ENCODE results near the gene MRPL38.

The MRPL38 gene

DNA sequence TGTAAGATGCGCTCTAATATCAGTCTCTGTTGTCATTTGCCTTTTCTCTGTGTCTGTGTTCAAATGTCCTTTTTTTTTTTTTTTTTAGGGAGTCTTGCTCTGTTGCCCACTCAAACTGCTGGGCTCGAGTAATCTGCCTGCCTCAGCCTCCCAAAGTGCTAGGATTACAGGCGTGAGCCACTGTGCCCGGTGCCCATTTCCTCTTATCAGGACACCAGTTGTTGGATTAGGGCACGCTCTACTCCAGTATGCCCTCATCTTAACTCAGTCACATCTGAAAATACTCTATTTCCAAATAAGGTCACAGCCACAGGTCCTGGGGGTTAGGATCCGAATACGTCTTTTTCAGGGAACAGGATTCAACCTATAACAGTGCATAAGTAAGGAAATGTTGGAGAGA lies 24.4 kb downstream of the MRPL38 start:
- H3K9me3 ChIP-seq (ENCODE audit: severe bottlenecking) = no peaks in the 10 kb centered on the region
- H3K27ac ChIP-seq = no peak overlapping the region
- DNase-seq = no peak
- H3K27me3 ChIP-seq (ENCODE audit: insufficient read depth, low read depth, severe bottlenecking) = no peaks in the 10 kb centered on the region
- no peak overlapping the region for H3K4me3 ChIP-seq (ENCODE audit: low read depth, low read length)
- H3K36me3 ChIP-seq = peaks cover 15% of the 10 kb centered on the region
- TF ChIP-seq, protein P1, sequence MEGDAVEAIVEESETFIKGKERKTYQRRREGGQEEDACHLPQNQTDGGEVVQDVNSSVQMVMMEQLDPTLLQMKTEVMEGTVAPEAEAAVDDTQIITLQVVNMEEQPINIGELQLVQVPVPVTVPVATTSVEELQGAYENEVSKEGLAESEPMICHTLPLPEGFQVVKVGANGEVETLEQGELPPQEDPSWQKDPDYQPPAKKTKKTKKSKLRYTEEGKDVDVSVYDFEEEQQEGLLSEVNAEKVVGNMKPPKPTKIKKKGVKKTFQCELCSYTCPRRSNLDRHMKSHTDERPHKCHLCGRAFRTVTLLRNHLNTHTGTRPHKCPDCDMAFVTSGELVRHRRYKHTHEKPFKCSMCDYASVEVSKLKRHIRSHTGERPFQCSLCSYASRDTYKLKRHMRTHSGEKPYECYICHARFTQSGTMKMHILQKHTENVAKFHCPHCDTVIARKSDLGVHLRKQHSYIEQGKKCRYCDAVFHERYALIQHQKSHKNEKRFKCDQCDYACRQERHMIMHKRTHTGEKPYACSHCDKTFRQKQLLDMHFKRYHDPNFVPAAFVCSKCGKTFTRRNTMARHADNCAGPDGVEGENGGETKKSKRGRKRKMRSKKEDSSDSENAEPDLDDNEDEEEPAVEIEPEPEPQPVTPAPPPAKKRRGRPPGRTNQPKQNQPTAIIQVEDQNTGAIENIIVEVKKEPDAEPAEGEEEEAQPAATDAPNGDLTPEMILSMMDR (IDR thresholded peaks at IDR 0.05; ENCODE audit: low read depth, low read length) = no peak

DNA sequence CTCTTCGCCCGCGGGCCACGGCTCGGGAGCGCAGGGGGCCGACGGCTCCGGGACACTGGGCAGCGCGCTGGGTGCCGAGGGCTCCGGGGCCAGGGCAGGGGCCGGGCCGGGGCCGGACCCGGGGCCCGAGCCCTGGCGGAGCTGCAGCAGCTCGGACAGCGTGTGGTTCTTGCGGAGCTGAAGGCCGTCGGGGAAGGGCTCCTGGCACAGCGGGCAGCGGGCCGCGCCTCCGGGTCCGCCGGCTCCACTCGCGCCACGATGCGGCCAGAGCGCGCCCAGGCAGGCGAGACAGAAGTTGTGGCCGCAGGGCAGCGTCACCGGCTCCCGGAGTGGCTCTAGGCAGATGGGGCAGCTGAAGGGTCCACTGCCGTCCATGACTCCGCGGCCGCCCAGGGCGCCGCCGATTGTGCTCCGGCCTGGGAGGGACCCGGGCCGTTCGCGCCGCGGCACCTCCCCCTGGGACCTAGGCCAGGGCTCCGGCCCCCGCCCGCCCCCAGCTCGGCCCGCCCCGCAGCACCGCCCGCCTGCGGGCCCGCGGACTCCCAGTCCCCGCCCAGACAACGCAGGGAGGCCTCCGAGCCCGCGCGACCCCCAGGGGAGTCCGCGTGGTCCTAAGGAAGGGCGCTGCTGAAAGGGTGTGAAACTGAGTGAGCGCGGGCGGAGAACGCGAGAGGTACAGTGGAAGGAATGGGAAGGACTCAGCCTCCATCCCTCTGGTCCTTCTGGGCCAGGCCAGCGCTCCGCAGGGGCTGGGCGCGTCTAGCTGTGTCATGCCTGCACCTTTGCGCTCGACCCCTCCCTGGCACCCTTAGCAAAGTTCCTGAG lies 26.3 kb downstream of the MRPL38 start, which contains the start of gene TRIM47:
Gene TRIM47, minus strand, starts transcription at position 408 of the 825 bp plus-strand sequence. Its CDS starts 33 bp downstream, at position 375.
- Histone ChIP-seq H3K4me3 (ENCODE audit: low read depth, low read length) (peak within 1 kb of the TSS; percentile 51), H3K27me3 (ENCODE audit: insufficient read depth, low read depth, severe bottlenecking) (no peaks in the 10 kb centered on the region), H3K27ac (peak within 1 kb of the TSS; percentile 90), H3K36me3 (peaks cover 33% of the 10 kb centered on the region), H3K9me3 (ENCODE audit: severe bottlenecking) (no peaks in the 10 kb centered on the region)
- peak; percentile 75 for DNase-seq
- TF ChIP-seq, protein P1 (IDR thresholded peaks at IDR 0.05; ENCODE audit: low read depth, low read length) = 0 out of 2 replicates have a peak, but pooled peaks have one; percentile 14

DNA sequence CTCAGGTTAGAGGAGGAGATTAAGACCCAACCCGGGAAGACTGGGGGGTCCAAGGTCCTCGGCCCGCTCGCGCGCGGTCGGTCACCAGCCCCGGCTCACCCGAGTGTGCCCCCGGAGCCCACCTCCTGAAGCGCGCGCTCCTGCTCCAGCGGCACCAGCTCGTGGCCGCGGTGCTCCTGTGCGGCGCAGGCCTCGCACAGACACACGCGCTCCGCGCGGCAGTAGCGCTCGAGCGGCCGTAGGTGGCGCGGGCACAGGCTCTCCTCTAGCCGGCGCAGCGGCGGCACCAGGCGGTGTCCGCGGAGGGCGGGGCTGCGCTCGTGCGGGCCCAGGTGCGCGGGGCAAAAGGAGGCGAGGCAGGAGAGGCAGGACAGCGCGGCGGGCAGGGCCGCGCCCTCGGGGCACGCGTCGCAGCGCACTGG lies 26.9 kb downstream of the MRPL38 start:
- no peaks in the 10 kb centered on the region for H3K27me3 ChIP-seq (ENCODE audit: insufficient read depth, low read depth, severe bottlenecking)
- no peaks in the 10 kb centered on the region for H3K9me3 ChIP-seq (ENCODE audit: severe bottlenecking)
- H3K27ac ChIP-seq = peak overlapping the region; percentile 90
- H3K36me3 ChIP-seq = peaks cover 34% of the 10 kb centered on the region
- H3K4me3 ChIP-seq (ENCODE audit: low read depth, low read length) = peak overlapping the region; percentile 51
- peak; percentile 84 for DNase-seq
- TF ChIP-seq, protein P1 (IDR thresholded peaks at IDR 0.05; ENCODE audit: low read depth, low read length) = peak; percentile 73

DNA sequence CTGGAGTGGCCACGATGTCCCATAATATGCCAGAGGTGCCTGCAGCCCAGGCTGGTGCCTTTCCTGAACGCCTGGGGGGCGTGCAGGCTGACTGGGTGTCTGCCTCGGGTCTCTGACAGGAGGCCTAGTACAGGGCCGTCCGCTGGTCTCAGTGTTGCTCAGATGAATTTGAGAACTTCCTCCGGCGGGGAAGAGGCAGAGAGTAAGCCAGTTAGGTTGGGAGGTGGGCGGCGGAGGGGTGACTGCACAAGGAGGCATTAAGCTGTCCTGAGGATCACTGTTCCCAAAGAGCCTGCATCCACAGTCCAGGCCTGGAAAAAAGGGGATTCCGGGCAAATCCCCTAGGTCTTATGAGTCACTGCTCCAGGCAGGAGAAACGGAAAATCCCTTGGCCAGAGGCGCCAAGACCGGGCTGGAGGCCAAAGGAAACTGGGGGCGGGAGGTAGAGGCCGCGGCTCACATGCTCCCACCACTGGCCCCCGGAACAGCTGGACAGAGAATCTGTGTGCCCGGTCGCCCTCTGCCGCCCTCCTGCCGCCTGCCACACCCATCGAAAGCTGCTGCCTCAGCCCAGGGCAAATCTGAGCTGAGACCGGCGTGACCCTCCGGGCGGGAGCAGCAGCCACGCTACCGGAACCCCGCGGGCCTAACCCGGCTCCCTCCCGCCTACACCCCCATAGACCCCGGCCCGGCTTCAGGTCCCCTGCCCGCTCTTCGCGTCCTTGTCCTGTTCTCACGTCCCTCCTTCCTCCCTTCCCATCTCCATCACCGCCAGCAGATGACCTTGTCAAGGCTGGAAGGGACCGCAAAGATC lies 27.5 kb downstream of the MRPL38 start:
- DNase-seq = peak; percentile 90
- H3K9me3 ChIP-seq (ENCODE audit: severe bottlenecking) = no peaks in the 10 kb centered on the region
- H3K27ac ChIP-seq = peak overlapping the region; percentile 90
- TF ChIP-seq, protein P1 (IDR thresholded peaks at IDR 0.05; ENCODE audit: low read depth, low read length) = no peak
- H3K36me3 ChIP-seq = peaks cover 34% of the 10 kb centered on the region
- H3K27me3 ChIP-seq (ENCODE audit: insufficient read depth, low read depth, severe bottlenecking) = no peaks in the 10 kb centered on the region
- H3K4me3 ChIP-seq (ENCODE audit: low read depth, low read length) = peak overlapping the region; percentile 51

DNA sequence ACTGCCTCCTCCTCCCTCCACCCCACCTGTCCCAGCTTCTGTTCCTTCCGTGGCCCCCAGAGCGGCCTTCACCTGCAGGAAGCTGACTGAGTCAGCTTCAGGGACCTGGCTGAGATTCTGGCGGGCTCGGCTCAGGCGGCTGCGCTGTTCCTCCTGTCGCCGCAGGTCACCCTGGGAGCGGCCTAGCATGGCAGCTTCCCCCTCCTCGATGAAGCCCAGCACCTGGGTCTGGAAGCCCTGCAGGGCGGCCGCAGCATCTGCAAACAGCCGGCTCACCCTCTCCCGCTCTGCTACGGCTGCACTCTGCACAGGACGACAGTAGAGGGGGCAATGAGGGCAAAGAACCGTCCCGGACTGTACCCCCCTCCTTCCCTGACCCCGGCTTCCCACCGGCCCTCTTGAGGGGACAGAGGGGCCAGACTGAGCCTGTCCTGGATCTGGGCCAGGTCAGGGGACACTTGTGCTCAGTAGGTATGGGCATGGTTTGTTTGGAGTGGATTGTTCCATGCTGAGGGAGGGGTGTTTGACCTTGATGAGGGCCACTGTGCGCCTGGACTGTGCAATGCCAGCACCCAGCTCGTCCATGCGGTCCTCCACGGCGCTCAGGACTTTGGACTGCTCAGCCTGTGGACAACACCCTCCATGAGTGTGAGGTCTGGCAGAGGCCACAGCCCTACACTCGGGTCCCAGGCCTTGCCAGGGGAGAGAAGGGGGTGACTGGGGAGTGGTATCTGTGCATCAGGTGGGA lies 28.3 kb downstream of the MRPL38 start:
- peak; percentile 88 for DNase-seq
- Histone ChIP-seq H3K36me3 (peaks cover 34% of the 10 kb centered on the region), H3K4me3 (ENCODE audit: low read depth, low read length) (peak overlapping the region; percentile 51), H3K9me3 (ENCODE audit: severe bottlenecking) (no peaks in the 10 kb centered on the region), H3K27me3 (ENCODE audit: insufficient read depth, low read depth, severe bottlenecking) (no peaks in the 10 kb centered on the region), H3K27ac (peak overlapping the region; percentile 90)
- TF ChIP-seq, protein P1 (IDR thresholded peaks at IDR 0.05; ENCODE audit: low read depth, low read length) = peak; percentile 75

Measured in WERI-Rb-1 (cell line).